HG03135 (cell line): ENCODE results near the gene DPPA5.

Source experiments
- ATAC-seq: cut with Tn5 transposase; IDR thresholded peaks from one replicate; pipeline ENCODE4 v1.9.1; 2021; ENCODE audit warnings: mild to moderate bottlenecking, moderate library complexity; ENCODE audit not compliant: unreplicated experiment

Gene DPPA5

DNA sequence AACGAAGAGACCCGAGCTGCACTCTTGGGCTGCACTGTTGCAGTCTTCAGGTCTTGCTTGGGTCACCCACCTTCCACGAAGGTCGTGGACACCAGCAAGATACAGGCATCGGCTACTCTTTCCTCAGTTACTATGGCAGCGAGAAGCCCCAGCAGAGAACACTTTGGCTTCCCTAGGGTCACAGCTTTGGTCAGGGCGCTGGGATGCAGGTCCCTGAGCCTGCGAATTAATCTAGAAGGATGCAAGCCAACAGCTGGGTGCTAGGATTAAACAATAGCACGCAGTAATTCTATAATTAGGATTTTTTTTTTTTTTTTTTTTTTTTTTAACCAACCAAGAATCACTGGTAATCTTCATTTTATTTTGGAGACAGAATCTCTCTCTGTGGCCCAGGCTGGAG, 10.5 kb upstream of the DPPA5 start:
- ATAC-seq, result no peak

DNA sequence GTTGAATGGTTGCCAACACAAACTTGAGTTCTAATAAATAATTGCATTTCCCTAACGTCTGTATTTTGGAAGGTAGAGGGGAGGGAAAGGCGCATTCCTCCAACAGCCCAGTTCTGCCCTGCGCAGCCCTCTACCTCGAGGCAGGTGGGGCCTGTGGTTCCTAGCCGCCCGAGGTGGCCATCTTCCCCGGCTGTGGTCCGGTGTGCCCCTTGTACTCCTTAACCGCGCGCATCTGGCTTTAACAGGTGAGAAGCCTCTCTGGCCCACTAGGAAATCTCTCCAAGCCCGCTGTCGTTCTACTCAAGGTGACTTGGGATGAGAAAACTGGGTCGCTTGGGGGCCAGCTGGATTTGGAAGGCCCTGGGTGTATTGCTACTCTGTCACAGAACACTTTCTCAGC, 10.0 kb upstream of the DPPA5 start:
- no peak for ATAC-seq

GRCh38 chr6:73363537-73363875, 9.4 kb upstream of the DPPA5 start:
- ATAC-seq, result no peak

DNA sequence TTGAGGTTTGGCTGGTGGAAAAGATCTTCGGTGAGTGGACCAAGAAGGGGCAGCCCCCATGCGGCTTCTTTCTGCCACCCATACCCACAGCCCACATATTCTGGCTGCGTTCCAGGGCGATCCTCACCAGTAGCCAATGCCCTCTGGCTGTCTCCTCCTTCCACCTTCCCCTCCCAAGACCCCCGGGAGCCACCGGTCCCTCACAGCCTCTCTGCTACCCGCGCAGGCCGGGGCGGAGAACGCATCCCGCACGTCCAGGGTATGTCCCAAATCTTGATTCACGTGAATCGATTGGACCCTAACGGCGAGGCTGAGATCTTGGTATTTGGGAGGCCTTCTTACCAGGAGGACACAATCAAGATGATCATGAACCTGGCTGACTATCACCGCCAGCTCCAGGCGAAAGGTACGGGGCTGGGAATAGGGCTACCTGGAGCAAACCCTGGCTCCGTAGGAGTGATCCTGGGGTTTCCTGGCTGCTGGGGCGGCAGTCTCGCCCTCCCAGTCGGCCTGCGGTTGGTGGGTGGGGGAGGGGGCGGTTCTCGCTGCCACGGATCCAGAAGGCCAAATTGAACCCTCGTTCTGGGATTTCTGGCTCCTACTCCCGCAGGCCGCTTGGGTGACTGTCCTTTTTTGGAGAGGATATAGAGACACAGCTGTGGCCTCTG, 8.9 kb upstream of the DPPA5 start:
- ATAC-seq, result no peak

DNA sequence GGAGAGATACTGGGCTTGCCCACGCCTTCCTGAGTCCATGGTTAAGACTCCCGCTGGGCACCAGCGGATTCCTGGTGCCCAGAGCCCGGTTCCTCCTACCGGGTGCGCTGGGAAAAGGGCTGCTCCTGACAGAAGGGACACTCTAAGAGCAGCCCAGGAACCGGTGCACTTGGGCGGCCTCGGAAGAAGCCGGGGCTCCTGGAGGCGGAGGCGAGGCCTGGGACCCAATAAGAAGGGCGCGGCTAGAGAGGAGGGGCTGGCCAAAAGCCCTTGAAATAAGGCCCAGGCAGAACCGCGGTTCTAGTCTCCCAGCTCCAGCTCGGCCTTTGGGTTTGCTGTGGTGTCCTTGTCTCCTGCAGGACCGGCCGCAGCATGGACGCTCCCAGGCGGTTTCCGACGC, 8.3 kb upstream of the DPPA5 start, which contains the start of gene KHDC3L:
Gene KHDC3L (plus strand): TSS at position 301 of the 400 bp plus-strand sequence. CDS start 72 bp downstream, at position 373.
- no peak for ATAC-seq

- ATAC-seq, result no peak
Measured at GRCh38 chr6:73349311-73349710, 4.8 kb downstream of the DPPA5 start.

DNA sequence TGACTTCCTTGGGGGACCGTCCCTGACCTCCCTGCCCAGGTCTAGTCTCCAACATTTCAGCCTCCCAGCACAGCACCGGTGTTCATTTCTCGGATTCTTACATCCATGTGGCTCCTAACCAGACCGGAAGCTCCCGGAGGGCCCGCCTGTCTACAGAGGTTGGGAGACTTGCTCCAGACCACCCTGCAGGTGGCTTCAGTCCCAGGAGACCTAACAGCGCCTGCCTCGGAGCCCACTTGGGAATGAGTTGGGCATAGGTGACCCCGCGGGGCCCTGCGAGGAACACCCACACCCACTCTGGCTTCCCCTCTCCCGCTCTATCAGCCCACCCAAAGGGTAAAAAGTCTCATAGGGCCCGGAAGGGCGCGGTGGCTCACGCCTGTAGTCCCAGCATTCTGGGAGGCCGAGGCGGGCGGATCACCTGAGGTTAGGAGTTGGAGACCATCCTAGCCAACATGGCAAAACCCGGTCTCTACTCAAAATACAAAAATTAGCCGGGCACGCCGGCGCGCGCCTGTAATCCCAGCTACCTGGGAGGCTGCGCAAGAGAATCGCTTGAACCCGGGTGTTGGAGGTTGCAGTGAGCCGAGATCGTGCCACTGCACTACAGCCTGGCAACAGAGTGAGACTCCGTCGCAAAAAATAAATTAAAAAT, 5.4 kb downstream of the DPPA5 start:
- no peak for ATAC-seq

GRCh38 chr6:73343164-73343563, 10.9 kb downstream of the DPPA5 start:
- no peak for ATAC-seq

DNA sequence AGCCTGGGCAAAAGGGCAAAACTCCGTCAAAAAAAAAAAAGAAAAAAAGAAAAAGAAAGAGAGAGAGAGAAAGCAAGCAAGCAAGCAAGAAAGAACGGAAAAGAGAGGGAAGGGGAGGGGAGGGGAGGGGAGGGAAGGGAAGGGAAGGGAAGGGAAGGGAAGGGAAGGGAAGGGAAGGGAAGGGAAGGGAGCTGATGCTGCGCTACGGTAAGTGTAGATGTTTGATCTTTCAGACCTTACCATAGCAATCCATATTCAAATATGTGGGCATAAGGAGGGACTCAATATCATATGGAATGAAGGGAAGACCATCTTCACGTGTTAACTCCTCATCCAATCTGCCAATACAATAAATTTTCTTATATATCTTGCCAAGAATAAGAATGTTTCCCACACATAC, 11.9 kb downstream of the DPPA5 start:
- no peak for ATAC-seq

DNA sequence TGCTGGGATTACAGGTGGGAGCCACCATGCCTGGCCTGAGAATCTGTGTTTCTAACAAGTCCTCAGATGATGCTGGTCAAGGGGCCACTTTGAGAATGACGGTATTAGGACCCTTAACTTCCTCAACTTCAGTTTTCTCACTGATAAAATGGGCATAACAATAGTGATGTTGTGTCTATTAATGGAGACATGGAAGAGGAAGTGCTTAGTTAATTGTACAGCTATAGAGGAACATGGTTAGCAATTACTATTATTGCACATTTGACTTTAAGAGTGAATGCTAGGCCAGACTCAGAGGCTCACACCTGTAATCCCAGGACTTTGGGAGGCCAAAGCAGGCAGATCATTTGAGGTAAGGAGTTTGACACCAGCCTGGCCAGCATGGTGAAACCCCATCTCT, 12.7 kb downstream of the DPPA5 start:
- no peak for ATAC-seq

- no peak for ATAC-seq
Measured at GRCh38 chr6:73340048-73340447, 14.0 kb downstream of the DPPA5 start.

- ATAC-seq, result no peak
Measured at GRCh38 chr6:73339340-73339739, 14.7 kb downstream of the DPPA5 start.

GRCh38 chr6:73329201-73329600, 24.9 kb downstream of the DPPA5 start:
- ATAC-seq, result no peak

GRCh38 chr6:73328790-73329189, 25.3 kb downstream of the DPPA5 start:
- no peak for ATAC-seq

DNA sequence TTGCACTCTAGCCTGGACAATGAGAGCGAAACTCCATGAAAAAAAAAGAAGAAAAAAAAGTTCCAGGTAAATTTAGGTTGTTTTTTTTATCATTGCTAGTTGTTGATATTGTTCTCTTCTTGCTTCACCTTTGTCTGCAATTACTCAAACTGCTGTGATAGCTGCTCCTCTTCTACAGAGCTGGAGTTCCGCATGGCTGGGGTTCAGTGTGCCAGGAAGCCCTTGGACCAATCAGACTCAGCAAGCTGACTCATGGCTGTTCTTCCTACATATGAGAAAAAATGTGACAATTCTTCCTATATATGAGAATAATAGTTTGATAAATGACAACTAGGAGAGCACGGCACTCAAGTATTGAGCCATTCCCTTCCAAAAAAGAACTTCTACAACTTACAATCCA, 28.4 kb downstream of the DPPA5 start:
- no peak for ATAC-seq

DNA sequence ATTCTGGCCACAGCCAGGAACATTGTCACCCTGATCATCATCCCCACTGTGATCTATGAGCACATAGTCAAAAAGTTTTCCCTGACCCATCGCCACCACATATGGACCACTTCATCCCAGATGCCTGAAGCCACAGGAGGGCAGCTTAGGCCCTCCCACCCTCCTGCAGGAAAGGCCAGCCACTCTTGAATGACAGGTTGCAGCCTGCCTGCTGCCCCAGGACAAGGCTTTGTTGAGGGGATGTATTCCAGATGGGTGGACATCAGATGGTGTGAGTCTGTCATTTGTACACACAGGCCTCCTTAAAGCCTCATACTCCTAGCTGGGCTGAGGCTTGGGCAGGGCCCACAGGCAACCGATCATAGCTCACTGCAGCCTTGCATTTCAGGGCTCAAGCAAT, 30.8 kb downstream of the DPPA5 start:
- no peak for ATAC-seq

DNA sequence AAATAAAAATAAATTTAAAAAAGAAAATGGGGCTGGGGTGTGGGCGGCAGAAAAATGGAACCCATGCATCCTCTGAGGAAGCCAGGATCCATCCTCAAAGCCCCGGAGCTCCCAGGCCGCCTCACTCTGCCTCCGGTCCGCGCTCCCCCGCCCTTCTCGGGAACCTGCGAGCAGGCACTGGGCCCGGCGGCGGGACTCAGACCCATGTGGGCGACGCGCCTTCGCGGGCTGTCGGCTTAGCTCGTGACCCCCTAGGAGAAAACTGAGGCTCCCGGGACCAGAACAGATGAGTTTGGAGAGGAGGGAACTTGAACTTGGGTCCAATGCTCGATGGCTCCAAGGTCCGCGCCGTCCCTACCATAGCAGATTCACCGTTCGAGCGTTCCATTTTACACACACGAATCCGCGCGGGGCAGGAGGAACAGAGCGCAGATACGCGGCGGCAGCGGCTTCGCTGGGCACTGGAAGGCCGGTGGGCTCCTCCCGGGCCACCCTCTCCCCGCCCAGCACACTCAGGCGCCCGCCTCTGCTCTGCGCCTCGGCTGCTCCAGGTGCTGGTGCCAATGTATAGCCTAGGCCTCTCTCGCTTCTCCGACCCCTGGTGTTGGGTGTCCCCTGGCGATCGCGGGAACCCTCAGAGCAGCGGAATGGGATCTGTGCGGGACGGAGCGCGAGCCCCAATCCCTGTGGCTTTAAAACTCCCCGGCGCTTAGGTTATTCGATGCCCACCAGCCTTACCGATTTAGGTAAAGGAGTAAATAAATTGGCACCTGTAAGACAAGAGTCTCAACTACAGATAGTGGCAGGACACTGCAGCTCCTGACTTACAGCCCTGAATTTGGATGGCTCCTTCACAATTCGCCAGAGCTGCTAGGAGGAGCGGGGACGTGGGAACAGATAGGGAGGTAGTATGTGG, 39.2 kb downstream of the DPPA5 start:
- no peak for ATAC-seq

DNA sequence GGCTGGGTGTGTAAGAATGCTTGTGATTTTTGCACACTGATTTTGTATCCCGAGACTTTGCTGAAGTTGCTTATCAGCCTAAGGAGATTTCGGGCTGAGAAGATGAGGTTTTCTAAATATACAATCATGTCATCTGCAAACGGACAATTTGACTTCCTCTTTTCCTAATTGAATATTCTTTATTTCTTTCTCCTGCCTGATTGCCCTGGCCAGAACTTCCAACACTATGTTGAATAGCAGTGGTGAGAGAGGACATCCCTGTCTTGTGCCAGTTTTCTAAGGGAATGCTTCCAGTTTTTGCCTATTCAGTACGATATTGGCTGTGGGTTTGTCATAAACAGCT, 43.6 kb downstream of the DPPA5 start:
- peak; percentile 7 for ATAC-seq

GRCh38 chr6:73309785-73310502, 44.1 kb downstream of the DPPA5 start:
- peak; percentile 97 for ATAC-seq

DNA sequence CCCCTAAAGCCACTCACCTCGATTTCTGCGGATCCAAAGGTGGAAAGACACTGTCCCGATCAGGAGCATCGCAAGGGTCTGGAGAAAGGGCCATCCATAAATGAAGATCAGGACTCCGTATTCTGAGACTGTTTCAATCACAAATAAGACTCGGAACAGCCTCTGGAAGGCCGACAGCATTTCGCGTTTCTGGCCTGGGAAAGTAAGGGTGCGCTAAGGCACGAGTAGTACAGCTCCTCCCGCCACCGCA, 44.6 kb downstream of the DPPA5 start:
- ATAC-seq, result no peak

DNA sequence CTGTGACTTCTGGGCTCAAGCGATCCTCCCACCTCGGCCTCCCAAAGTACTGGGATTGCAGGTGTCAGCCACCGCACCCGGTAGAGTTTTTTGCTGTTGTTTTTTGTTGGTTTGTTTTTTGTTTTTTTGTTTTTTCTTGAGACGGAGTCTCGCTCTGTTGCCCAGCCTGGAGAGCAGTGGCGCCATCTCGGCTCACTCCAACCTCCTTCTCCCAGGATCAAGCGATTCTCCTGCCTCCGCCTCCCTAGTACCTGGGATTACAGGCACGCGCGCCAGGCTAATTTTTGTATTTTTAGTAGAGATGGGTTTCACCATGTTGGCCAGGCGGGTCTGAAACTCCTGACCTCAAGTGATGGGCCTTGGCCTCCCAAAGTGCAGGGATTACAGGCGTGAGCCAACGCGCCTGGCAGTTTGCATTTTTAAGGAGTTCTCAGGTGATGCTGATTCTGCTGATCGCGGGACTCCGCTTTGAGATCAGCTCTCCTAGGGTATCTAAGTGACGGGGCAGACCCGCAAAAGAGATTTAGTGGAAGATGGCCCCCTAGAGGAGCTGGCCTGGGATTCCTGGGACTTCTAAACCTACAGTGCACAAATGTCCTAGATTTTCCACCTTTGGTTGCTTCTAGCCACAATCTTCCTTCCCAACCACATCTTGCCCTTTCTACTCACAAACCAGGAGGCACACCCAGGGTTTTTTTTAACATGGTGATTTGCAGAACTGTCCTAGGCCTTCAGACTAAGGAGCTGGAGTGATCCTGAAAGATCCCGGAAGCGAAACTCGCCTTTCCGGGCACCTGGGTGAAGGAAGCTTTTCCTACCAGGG, 45.2 kb downstream of the DPPA5 start:
- ATAC-seq, result no peak
